Activated naive CD8-positive, alpha-beta T cell treated with anti-CD3 and anti-CD28 coated beads, Interleukin-2, amount 50 U/mL, for 24 hours (primary cell): Measurements from ENCODE around the gene AOPEP.

Experiments used
- ATAC-seq: fragments of 150-1000 bp; cut with Tn5 transposase; one replicate; pipeline ENCODE4 v1.10.0; 2021
- DNase-seq: peaks from one replicate; pipeline ENCODE4 v3.0.0; 2021
- H3K27ac Mint-ChIP-seq: one replicate; pipeline ENCODE4 v1.8.0; 2021; ENCODE audit warnings: mild to moderate bottlenecking, mixed read lengths
- H3K27me3 Mint-ChIP-seq: one replicate; pipeline ENCODE4 v1.8.0; 2021; ENCODE audit warnings: mixed read lengths
- H3K36me3 Mint-ChIP-seq: one replicate; pipeline ENCODE4 v1.8.0; 2021; ENCODE audit warnings: low read depth, mixed read lengths
- H3K4me1 Mint-ChIP-seq: one replicate; pipeline ENCODE4 v1.8.0; 2021; ENCODE audit warnings: mixed read lengths
- H3K4me3 Mint-ChIP-seq: one replicate; pipeline ENCODE4 v1.8.0; 2021; ENCODE audit warnings: mild to moderate bottlenecking, moderate library complexity, mixed read lengths
- H3K9me3 Mint-ChIP-seq: one replicate; pipeline ENCODE4 v1.8.0; 2021; ENCODE audit warnings: mixed read lengths

The AOPEP gene

GRCh38 chr9:94817291-94818177 is 91.0 kb downstream of the AOPEP start:
- peaks cover 13% of the 10 kb centered on the region for H3K4me1 Mint-ChIP-seq
- H3K27me3 Mint-ChIP-seq, result no peaks in the 10 kb centered on the region
- ATAC-seq (no peak), DNase-seq (no peak)
- H3K4me3 Mint-ChIP-seq, result no peak overlapping the region
- no peaks in the 10 kb centered on the region for H3K9me3 Mint-ChIP-seq
- H3K36me3 Mint-ChIP-seq, result peaks cover 5% of the 10 kb centered on the region
- no peak overlapping the region for H3K27ac Mint-ChIP-seq

DNA sequence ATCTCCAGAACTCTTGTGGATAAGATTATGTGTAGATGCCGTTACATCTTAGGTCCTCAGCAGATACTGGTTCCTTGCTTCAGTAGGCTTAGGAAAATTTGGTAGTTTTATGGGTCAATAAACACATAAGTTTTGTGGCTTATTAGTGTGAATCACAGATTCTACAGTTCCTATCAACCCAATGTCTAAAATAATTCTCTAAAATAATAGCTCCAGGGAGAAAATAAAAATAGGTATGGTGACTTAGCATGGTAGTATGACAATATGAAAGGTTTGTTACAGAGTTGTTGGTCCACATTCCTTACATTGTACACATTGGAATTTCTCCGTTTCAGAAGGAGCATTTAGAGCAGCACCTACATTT is 91.7 kb downstream of the AOPEP start:
- H3K27me3 Mint-ChIP-seq, result no peaks in the 10 kb centered on the region
- no peak overlapping the region for H3K4me3 Mint-ChIP-seq
- DNase-seq (no peak), ATAC-seq (no peak)
- no peaks in the 10 kb centered on the region for H3K9me3 Mint-ChIP-seq
- no peak overlapping the region for H3K27ac Mint-ChIP-seq
- peaks cover 8% of the 10 kb centered on the region for H3K4me1 Mint-ChIP-seq
- peaks cover 7% of the 10 kb centered on the region for H3K36me3 Mint-ChIP-seq

DNA sequence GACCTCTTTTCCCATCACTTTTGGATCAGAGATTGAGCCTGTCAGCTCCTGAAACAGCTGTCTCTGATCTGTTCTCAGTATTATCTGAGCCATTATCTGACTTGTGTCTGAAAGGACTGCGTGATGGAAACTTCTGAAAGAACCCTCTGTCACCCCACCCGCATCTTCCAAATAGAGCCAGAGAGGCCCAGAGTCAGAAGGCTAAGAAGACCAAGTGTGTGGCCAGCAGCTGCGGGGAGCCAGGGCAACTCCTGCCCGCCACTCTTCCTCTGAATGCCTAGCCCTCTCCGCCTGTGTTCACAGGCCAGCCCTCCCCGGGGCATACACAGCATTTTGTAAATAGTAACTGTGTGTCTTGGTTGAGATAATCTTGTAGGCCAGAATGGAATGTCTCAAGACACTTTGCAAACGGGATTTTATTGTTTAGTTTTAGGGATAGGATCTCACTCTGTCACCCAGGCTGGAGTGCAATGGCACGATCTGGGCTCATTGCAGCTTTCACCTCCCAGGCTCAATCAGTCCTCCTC is 92.7 kb downstream of the AOPEP start:
- H3K4me3 Mint-ChIP-seq, result no peak overlapping the region
- no peak for ATAC-seq

GRCh38 chr9:94821098-94821887 is 94.8 kb downstream of the AOPEP start:
- H3K9me3 Mint-ChIP-seq, result no peaks in the 10 kb centered on the region
- peak; percentile 46 for ATAC-seq
- H3K4me1 Mint-ChIP-seq, result peaks cover 8% of the 10 kb centered on the region
- H3K27ac Mint-ChIP-seq, result no peak overlapping the region
- no peaks in the 10 kb centered on the region for H3K27me3 Mint-ChIP-seq
- no peak overlapping the region for H3K4me3 Mint-ChIP-seq
- no peak for DNase-seq
- peaks cover 12% of the 10 kb centered on the region for H3K36me3 Mint-ChIP-seq

More for the DNA sequence above, 92.7 kb downstream of the AOPEP start:
- Mint-ChIP-seq H3K27me3 (no peaks in the 10 kb centered on the region), H3K9me3 (no peaks in the 10 kb centered on the region), H3K4me1 (peaks cover 8% of the 10 kb centered on the region), H3K36me3 (peaks cover 9% of the 10 kb centered on the region), H3K27ac (no peak overlapping the region)
- DNase-seq, result no peak

GRCh38 chr9:94822273-94822672 is 95.8 kb downstream of the AOPEP start:
- ATAC-seq, result no peak
- H3K27me3 Mint-ChIP-seq, result no peaks in the 10 kb centered on the region
- peaks cover 12% of the 10 kb centered on the region for H3K4me1 Mint-ChIP-seq
- H3K9me3 Mint-ChIP-seq, result no peaks in the 10 kb centered on the region
- no peak overlapping the region for H3K4me3 Mint-ChIP-seq
- H3K27ac Mint-ChIP-seq, result no peak overlapping the region
- no peak for DNase-seq
- peaks cover 16% of the 10 kb centered on the region for H3K36me3 Mint-ChIP-seq

DNA sequence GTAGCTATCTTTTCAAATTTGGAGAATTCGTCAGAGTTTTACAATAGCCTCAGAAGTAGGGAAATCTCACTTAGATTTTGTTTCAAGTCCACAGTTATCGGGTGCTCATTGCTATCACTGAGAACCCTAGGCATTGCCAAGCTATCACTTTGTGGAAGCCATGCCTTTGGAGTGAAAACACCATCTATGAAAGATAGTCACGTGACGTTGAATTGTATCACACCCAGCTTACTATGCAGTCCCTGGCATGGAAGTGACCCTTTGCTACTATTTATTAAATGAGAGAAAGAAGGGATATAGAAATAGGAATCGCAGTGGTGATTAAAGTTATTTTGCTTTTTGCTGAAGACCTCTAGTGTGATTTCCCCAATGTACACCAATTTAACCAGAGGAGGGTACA is 97.2 kb downstream of the AOPEP start:
- H3K36me3 Mint-ChIP-seq, result peaks cover 18% of the 10 kb centered on the region
- ATAC-seq (no peak), DNase-seq (no peak)
- H3K27ac Mint-ChIP-seq, result no peak overlapping the region
- no peak overlapping the region for H3K4me3 Mint-ChIP-seq
- H3K4me1 Mint-ChIP-seq, result peaks cover 12% of the 10 kb centered on the region
- no peaks in the 10 kb centered on the region for H3K27me3 Mint-ChIP-seq
- no peaks in the 10 kb centered on the region for H3K9me3 Mint-ChIP-seq

DNA sequence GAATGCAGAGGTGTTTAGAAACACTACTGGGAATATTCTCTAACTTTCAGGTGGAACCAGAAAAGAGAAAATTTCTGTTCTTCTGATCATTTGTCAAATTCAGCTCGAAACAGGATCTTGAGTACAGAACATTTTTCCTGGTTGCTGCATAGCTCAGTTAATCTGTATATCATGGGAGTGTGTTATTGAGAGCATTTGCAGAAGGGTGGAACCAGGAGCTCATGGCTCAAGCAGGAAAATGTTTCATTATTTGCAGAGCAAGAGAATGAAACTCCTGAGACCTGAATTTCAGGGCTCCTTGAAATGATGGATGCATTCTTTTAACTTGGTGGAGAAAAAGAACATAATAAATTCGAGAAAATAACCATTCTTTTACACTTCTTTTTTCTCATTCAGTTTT is 97.9 kb downstream of the AOPEP start:
- Mint-ChIP-seq H3K27me3 (no peaks in the 10 kb centered on the region), H3K4me1 (peaks cover 12% of the 10 kb centered on the region), H3K27ac (no peak overlapping the region), H3K4me3 (no peak overlapping the region), H3K9me3 (no peaks in the 10 kb centered on the region), H3K36me3 (peaks cover 16% of the 10 kb centered on the region)
- no peak for DNase-seq
- ATAC-seq, result no peak

DNA sequence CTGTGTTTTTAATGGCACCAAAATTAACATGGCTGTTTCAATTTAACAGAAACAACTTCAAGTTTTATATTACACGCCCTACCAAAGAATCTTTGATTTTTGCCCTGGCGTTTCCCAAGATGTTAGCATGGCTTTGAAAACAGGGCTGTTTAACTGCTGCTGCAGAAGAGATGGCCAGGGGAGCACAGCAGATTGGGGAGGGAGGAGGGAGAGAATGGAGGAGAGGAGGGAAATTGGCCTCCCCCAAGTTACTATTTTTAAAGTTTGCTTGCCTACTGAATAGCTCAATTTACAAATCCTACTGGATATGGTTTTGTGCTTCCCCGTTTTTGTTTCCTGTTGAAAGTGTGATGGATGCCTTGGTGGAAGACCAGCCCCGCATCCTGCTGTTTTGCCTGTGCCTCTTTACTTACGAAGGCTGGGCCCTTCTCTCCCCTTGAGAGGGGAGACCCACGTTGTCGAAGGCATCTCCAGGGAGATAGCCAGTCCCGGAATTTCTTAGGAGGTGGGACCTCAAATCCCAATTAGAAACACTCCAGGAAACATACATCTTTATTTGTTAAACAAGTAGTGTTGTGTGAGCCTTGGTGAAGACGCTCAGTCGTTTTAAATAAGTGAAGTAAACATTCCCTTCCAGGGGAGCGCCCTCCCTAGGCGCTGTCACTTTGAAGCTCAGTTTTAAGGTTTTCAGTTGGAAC is 98.6 kb downstream of the AOPEP start:
- peaks cover 16% of the 10 kb centered on the region for H3K36me3 Mint-ChIP-seq
- no peak overlapping the region for H3K4me3 Mint-ChIP-seq
- H3K27me3 Mint-ChIP-seq, result no peaks in the 10 kb centered on the region
- peaks cover 12% of the 10 kb centered on the region for H3K4me1 Mint-ChIP-seq
- DNase-seq (no peak), ATAC-seq (no peak)
- H3K27ac Mint-ChIP-seq, result no peak overlapping the region
- no peaks in the 10 kb centered on the region for H3K9me3 Mint-ChIP-seq

- peaks cover 18% of the 10 kb centered on the region for H3K36me3 Mint-ChIP-seq
- no peak overlapping the region for H3K4me3 Mint-ChIP-seq
- no peak overlapping the region for H3K27ac Mint-ChIP-seq
- no peak for DNase-seq
- ATAC-seq, result no peak
- H3K9me3 Mint-ChIP-seq, result peaks cover under 1% of the 10 kb centered on the region
- H3K27me3 Mint-ChIP-seq, result no peaks in the 10 kb centered on the region
- H3K4me1 Mint-ChIP-seq, result peaks cover 12% of the 10 kb centered on the region
Observed at GRCh38 chr9:94825611-94825958, 99.1 kb downstream of the AOPEP start.

DNA sequence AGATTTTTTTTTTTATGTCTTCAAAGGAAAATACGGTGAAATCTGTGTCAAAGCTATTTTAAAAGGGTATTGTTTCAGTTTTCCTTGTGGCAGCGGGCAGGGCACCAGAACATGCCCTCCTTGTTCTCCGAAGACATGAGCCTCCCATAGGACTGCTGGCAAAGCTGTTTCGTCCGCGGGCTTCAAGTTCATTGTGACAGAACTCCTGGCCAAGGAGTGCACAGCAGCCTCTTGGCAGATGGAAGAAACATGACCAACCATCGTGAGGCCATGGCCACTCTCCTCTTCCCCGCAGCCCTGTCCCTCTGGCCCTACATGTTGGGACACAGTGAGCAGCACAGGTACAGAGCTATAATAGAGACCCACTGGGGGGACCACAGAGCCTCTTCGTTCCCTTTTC is 99.5 kb downstream of the AOPEP start:
- DNase-seq (no peak), ATAC-seq (no peak)
- H3K27ac Mint-ChIP-seq, result no peak overlapping the region
- no peak overlapping the region for H3K4me3 Mint-ChIP-seq
- no peaks in the 10 kb centered on the region for H3K27me3 Mint-ChIP-seq
- peaks cover 9% of the 10 kb centered on the region for H3K4me1 Mint-ChIP-seq
- peaks cover 5% of the 10 kb centered on the region for H3K9me3 Mint-ChIP-seq
- peaks cover 22% of the 10 kb centered on the region for H3K36me3 Mint-ChIP-seq

DNA sequence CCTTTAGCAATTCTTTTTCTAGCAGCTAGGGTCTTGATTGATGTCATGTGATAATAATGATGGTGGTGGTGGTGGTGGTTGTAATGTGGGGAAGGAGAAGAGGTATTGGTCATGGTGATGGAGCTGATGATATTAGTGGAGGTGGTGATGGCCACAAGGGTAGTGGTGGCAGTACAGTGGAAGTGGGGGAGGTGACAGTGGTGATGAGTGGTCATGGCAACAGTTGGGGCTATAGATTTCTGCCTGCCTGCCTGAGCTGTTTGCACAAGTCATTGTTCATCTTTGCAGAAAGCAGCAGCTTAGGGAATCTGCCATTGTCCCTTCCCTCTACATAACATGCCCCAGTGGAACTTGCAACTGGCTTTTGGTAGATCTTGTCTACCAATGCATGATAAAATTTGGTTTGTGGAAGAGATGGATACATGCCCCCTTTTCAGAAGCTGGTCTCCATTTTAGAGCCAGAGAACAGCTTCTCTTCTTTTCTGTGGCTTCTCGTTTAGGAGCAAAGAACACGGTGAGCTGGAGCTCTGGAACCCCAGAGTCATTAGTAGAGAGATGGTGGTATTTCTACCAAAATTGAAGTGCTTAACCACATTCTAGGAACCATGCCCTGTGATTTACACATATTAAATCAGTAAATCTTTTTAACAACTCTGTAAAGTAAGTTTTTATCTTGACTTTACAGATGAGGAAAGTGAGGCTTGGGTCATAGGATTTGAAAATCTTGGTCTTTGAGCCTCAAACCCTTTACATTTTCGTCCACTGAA is 100.3 kb downstream of the AOPEP start:
- H3K36me3 Mint-ChIP-seq, result peaks cover 22% of the 10 kb centered on the region
- H3K9me3 Mint-ChIP-seq, result peaks cover 13% of the 10 kb centered on the region
- peaks cover 3% of the 10 kb centered on the region for H3K4me1 Mint-ChIP-seq
- peak; percentile 40 for ATAC-seq
- no peaks in the 10 kb centered on the region for H3K27me3 Mint-ChIP-seq
- no peak overlapping the region for H3K27ac Mint-ChIP-seq
- H3K4me3 Mint-ChIP-seq, result no peak overlapping the region
- DNase-seq, result no peak

- peaks cover 3% of the 10 kb centered on the region for H3K4me1 Mint-ChIP-seq
- no peak for ATAC-seq
- H3K9me3 Mint-ChIP-seq, result peaks cover 14% of the 10 kb centered on the region
- H3K27ac Mint-ChIP-seq, result no peak overlapping the region
- H3K27me3 Mint-ChIP-seq, result no peaks in the 10 kb centered on the region
- H3K36me3 Mint-ChIP-seq, result peaks cover 22% of the 10 kb centered on the region
- no peak for DNase-seq
- no peak overlapping the region for H3K4me3 Mint-ChIP-seq
Observed at GRCh38 chr9:94827584-94828304, 101.2 kb downstream of the AOPEP start.

DNA sequence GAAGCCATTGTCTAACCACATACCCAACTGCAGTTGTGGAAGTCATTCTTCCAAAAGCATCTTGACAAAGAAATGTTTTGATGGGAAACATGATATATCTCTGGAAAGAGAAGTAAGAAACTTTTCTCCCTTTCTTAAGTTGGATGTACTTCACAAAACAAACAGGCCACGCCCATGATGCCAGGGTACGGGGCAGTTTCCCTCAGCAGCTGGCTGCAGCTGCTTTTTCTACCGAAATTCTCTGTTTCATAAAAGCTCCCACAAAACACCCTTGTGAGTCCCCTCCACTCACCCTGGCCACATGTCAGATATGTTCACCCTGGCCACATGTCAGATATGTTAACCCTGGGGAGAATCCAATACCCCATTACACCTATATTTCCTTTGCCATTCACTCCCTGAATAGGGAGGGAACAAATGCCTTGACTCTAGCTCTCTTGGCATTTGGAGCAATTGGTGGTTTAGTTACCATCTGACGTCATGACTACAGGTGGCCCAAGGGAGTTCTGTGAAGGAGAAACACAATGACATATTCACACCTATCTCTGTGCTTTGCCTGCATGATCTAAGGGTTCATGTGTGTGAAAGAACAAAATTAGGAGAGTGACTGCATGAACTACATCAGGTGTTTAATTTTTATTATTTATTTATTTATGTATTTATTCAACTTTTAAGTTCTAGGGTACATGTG is 103.0 kb downstream of the AOPEP start:
- H3K27ac Mint-ChIP-seq, result no peak overlapping the region
- DNase-seq (no peak), ATAC-seq (no peak)
- H3K9me3 Mint-ChIP-seq, result peaks cover 14% of the 10 kb centered on the region
- H3K36me3 Mint-ChIP-seq, result peaks cover 13% of the 10 kb centered on the region
- no peak overlapping the region for H3K4me3 Mint-ChIP-seq
- peaks cover 3% of the 10 kb centered on the region for H3K4me1 Mint-ChIP-seq
- no peaks in the 10 kb centered on the region for H3K27me3 Mint-ChIP-seq
